Activated naive CD8-positive, alpha-beta T cell treated with anti-CD3 and anti-CD28 coated beads, Interleukin-2, amount 10 ng/mL, durations not matched to agents 7 days and 5 days (primary cell): ENCODE measurements around the gene RNU1-4. TPM values are rescaled to one million over a fixed set of nuclear protein-coding genes. Genes with fewer than 3 reads are reported as not detected.
"Not testable (repeated sequence)": the region's sequence is repeated elsewhere in the genome, so short reads cannot be mapped to it uniquely, and the experiment has no call there.

ENCODE experiments used
- ATAC-seq: fragments of 150-1000 bp; cut with Tn5 transposase; one replicate; pipeline ENCODE4 v1.10.0; 2021; ENCODE audit warnings: low read depth, moderate library complexity
- POLR2A ChIA-PET: fragments of 350-600 bp; sonication (Branson Sonifier 250); formaldehyde crosslinking; loops from one replicate; lab custom pipeline; 2021; ENCODE audit warnings: antibody characterized with exemption; lab: Charles Lee
- DNase-seq: peaks from one replicate; pipeline ENCODE4 v3.0.0; 2021
- H3K27ac Mint-ChIP-seq: one replicate; pipeline ENCODE4 v1.8.0; 2022; ENCODE audit warnings: mild to moderate bottlenecking, mixed read lengths
- H3K27me3 Mint-ChIP-seq: one replicate; pipeline ENCODE4 v1.8.0; 2022; ENCODE audit warnings: mild to moderate bottlenecking, moderate library complexity, mixed read lengths
- H3K36me3 Mint-ChIP-seq: one replicate; pipeline ENCODE4 v1.8.0; 2021; ENCODE audit warnings: mild to moderate bottlenecking, mixed read lengths
- H3K4me1 Mint-ChIP-seq: one replicate; pipeline ENCODE4 v1.8.0; 2021; ENCODE audit warnings: mixed read lengths
- H3K4me3 Mint-ChIP-seq: one replicate; pipeline ENCODE4 v1.8.0; 2022; ENCODE audit warnings: mild to moderate bottlenecking, moderate library complexity, mixed read lengths
- H3K9me3 Mint-ChIP-seq: one replicate; pipeline ENCODE4 v1.8.0; 2021; ENCODE audit warnings: mixed read lengths
- total RNA-seq, 2 experiments: library from RNA; stranded (reverse); gene quantifications; one replicate each; pipeline ENCODE4 v1.2.3, GENCODE V29; 2021

The RNU1-4 gene
- total RNA-seq, 2 experiments from 2014 or later, result 3,257 to 3,430 TPM

DNA sequence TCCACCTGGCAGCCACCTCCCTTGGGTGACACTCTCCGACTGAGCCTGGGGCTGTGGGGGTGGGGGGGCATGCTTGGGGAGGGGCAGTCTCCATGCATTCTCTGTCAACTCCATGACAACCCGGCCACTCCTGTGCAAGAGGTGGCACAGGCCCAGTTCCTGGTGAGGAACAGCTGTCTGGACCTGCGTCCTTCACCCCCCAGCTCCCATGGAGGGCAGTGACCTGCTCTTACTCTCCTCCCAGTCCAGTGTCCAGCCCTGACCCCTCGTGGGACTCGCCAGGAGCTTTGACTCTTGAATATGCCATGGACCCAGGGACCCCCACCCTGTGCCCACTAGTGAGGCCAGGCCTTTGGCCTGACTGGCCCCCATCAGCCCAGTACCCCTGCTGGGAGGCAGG, 38.0 kb upstream of the RNU1-4 start:
- H3K36me3 Mint-ChIP-seq, ATAC-seq, H3K27me3 Mint-ChIP-seq, H3K4me1 Mint-ChIP-seq, DNase-seq, H3K4me3 Mint-ChIP-seq, H3K9me3 Mint-ChIP-seq, H3K27ac Mint-ChIP-seq: not testable (repeated sequence)
- POLR2A ChIA-PET, result interaction anchor here (0.6 to 1.3 kb wide), 2 partner anchors 73 to 75 kb away, joined by 3 read pairs; no protein-coding TSS in a partner anchor

DNA sequence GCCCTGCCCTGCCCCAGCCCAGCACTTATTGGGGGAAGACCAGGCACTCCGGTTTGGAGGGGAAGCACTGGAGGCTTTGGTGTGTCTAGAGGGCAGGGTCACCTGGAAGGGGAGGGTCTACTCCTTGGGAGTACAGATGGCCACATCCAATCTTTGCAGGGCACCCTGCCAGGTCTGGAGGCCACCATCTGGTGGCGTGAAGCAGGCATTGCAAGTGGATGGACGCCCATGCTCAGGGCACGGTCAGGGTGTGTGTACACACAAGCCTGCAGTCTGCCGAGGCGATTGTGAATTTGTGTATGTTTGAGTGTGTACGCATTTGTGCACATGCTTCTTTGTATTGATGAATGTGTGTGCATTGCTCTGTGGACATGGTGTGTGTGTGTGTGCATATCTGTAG, 37.2 kb upstream of the RNU1-4 start:
- H3K36me3 Mint-ChIP-seq, POLR2A ChIA-PET: not testable (repeated sequence)

DNA sequence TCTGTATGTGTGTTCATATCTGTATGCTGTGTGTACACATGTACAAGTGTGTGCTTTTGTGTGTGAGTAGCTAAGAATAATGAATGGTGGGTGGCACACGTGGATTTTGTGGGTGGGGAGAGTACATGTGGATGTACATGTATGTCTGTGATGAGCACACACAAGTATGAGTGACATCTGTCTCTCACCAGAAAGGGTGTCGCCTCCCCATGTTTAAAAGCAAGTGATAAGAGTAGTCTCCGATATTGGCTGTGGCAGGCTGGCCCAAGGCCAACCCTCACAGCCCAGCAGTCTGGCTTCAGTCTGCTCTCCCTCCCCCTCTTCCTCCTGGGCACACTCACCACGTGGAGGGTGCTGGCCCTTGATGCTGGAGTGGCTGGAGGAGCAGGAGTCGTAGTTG, 36.7 kb upstream of the RNU1-4 start:
- POLR2A ChIA-PET, H3K27ac Mint-ChIP-seq, H3K4me1 Mint-ChIP-seq, DNase-seq, ATAC-seq, H3K36me3 Mint-ChIP-seq, H3K27me3 Mint-ChIP-seq, H3K4me3 Mint-ChIP-seq, H3K9me3 Mint-ChIP-seq: not testable (repeated sequence)

More for the DNA sequence above, 37.2 kb upstream of the RNU1-4 start:
- DNase-seq, H3K4me3 Mint-ChIP-seq, H3K4me1 Mint-ChIP-seq, H3K27ac Mint-ChIP-seq, H3K9me3 Mint-ChIP-seq, H3K27me3 Mint-ChIP-seq: not testable (repeated sequence)
- peak; percentile 39 for ATAC-seq

DNA sequence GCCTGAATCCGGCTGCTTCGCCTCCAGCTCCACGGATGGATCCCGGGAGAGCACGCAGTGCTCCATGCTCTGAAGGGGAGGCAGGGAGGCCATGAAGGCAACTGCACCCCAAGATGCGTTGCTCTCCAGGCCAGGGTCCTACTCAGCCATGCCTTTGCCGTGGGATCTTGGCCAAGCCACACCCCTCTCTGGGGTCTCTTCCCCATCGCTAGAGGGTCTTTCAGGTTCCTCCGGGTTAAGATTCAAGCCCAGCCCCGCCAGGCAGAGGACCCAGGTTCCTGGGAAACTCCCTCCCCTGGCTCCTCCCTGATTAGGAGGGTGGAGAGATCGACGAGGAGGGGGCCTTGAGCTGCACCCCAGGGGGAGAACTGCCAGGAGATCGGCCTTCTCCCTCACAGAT, 36.2 kb upstream of the RNU1-4 start:
- H3K27me3 Mint-ChIP-seq, ATAC-seq, DNase-seq, H3K4me1 Mint-ChIP-seq, H3K27ac Mint-ChIP-seq, H3K36me3 Mint-ChIP-seq, H3K9me3 Mint-ChIP-seq, H3K4me3 Mint-ChIP-seq, POLR2A ChIA-PET: not testable (repeated sequence)

DNA sequence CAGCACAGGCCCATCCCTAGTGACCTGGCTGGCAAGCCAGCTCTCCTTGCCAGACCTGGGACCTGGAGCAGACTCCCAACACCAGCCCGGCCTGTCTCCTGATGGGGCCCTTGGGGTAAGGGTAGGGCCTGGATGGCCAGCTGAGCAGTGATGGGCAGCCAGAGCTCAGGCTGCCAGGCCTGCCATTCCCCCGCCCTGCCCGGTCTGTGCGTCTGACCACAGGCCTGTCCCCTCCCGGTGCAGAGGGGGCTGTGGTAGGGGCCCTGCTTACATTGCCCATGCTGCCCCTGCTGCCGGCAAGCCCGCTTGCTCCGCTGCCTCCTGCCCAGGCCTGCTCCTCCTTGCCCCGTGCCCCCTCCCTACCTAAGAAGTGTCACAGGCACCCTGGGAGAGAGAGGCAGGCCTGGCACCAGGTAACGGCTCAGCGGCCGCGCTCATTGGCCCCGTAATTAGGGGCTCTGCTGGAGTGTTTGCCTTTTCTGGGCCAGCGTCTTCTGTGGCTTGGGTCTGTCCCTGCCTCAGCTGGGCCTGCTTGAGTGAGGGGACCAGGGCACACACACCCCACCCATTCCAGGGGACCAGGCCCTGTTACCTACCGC, 35.7 kb upstream of the RNU1-4 start:
- H3K4me3 Mint-ChIP-seq, H3K27me3 Mint-ChIP-seq, H3K36me3 Mint-ChIP-seq, H3K9me3 Mint-ChIP-seq, H3K27ac Mint-ChIP-seq, H3K4me1 Mint-ChIP-seq, DNase-seq, ATAC-seq: not testable (repeated sequence)
- POLR2A ChIA-PET, result interaction anchor here (0.9 kb wide), 1 partner anchor 192 kb away, joined by 3 read pairs; no protein-coding TSS in a partner anchor

DNA sequence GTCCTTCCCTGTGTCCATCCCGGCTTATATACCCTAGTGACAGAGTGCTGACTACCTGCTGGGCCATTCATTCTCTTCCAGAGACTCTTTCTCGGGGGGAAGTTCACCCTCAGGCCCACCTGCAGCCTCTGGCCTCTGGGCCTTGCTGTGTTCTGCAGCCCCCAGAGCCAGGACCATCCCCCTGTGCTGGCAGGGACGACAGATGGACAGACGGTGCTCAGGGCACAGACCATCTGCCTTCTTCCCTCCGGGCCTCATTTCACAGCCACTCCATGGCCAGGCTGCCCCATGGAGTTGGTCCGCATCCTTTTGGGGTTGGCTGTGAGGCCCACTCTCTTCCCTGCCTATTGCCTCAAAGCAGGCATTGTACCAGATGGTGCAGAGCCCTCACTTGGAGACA, 34.0 kb upstream of the RNU1-4 start:
- ATAC-seq, H3K36me3 Mint-ChIP-seq, DNase-seq, H3K9me3 Mint-ChIP-seq, H3K27ac Mint-ChIP-seq, H3K4me1 Mint-ChIP-seq, H3K4me3 Mint-ChIP-seq, H3K27me3 Mint-ChIP-seq, POLR2A ChIA-PET: not testable (repeated sequence)

DNA sequence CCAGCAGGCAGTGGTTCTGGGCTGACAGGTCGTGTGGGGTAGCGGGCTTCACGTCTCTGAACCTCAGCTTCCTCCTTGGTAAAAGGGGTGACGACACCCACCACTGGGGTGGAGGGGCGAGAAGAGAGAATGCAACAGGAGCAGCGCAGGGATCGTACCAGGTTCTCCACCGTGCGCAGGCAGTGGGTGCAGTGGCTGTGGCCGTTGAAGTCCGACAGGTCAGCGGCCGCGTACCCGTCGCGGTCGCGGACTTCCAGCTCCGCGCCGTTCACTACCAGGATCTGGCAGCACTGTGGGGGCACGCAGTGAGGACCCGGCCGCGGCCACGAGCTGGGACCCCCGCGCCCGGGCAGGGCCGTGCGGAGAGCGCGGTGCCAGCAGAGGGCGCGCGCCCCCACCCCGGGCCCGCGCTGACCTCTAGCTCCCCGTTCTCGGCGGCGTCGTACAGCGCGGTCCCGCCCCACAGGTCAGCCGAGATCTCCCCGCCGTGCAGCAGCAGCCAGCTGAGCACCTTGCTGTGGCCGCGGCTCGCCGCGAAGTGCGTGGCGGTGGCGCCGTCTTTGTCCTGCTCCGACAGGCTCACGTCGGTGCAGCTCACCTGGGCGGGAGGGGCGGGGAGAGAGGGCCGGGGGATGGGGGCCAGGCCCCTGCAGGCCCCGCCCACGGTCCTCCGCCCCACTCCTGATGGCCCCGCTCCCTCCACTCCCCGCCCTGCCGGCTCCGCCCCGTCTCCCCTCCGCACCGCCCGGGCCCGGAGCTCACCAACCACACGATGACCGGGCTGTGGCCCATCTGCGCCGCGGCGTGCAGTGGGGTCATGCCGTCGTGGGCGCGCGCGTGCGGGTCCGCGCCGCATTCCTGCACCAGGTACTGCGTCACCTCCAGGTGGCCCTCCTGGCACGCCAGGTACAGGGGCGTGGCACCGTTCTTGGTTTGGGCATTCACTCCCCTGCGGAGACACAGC, 32.9 kb upstream of the RNU1-4 start:
- H3K27me3 Mint-ChIP-seq, H3K27ac Mint-ChIP-seq, H3K9me3 Mint-ChIP-seq, POLR2A ChIA-PET, DNase-seq, ATAC-seq, H3K4me1 Mint-ChIP-seq, H3K36me3 Mint-ChIP-seq, H3K4me3 Mint-ChIP-seq: not testable (repeated sequence)

DNA sequence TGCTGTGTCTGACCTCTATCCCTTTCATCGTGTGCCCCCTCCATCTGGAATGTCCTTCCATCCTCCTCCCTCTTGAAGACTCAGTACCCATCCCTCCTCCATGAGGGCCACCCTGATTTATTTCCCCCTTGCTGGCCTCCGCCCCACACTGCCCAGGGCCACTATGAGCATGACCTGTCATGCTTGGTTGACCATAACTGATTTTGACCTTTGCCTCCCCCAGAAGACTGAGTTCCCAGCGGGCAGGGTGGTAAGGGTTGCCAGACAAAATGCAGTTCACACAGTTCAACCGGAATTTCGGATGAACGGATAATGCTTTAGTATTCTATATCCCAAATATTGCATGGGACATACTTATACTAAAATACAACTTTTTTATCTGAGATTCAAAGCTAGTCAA, 31.6 kb upstream of the RNU1-4 start:
- DNase-seq, H3K4me1 Mint-ChIP-seq, H3K36me3 Mint-ChIP-seq, H3K9me3 Mint-ChIP-seq, ATAC-seq, H3K4me3 Mint-ChIP-seq, H3K27me3 Mint-ChIP-seq, H3K27ac Mint-ChIP-seq: not testable (repeated sequence)
- POLR2A ChIA-PET, result interaction anchor here (0.6 kb wide), 1 partner anchor 86 kb away, joined by 6 read pairs; no protein-coding TSS in a partner anchor

DNA sequence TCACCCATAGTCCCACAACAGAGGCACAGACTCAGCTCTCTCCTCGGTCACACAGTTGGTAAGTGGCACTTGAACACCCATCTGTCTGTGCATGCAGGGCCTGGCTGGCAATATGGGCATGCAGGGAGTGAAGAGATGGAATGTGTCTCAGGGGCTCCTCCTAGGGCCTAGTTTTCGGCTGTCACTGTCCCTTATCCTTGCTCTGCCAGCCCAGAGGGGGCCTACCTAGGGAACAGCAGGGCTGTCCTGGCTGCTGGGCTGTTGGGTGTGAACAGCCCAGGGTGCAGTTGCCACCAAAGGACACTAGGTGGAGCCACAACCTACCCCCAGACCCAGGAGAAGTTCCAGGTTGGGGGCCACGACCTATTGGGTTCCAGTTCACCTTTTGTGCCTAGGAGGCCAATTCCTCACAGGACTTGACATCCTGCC, 30.6 kb upstream of the RNU1-4 start:
- H3K36me3 Mint-ChIP-seq, POLR2A ChIA-PET, H3K9me3 Mint-ChIP-seq, H3K27me3 Mint-ChIP-seq, H3K4me1 Mint-ChIP-seq, H3K4me3 Mint-ChIP-seq, H3K27ac Mint-ChIP-seq: not testable (repeated sequence)
- ATAC-seq, result peak; percentile 72
- peak; percentile 67 for DNase-seq

DNA sequence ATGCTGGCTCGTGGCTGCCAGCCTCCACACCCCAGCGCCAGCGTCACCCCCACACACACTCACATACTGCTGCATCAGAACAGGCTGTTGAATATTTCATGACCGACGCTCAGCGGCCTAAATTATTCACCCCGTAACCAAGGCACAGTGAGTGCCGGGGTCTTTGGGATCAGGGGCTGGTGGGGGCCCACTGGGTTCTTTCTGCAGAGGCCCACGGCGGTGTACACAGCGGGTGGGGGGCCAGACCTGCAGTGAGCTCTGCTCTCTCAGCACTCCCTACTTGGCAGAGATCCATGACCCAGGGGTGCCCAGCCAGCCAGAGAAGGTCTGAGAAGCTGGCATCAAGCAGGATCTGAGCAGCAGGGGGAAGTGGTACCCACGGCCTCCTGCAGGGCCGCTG, 29.7 kb upstream of the RNU1-4 start:
- H3K27ac Mint-ChIP-seq, H3K4me1 Mint-ChIP-seq, H3K27me3 Mint-ChIP-seq, DNase-seq, H3K9me3 Mint-ChIP-seq, H3K4me3 Mint-ChIP-seq, H3K36me3 Mint-ChIP-seq, POLR2A ChIA-PET, ATAC-seq: not testable (repeated sequence)

DNA sequence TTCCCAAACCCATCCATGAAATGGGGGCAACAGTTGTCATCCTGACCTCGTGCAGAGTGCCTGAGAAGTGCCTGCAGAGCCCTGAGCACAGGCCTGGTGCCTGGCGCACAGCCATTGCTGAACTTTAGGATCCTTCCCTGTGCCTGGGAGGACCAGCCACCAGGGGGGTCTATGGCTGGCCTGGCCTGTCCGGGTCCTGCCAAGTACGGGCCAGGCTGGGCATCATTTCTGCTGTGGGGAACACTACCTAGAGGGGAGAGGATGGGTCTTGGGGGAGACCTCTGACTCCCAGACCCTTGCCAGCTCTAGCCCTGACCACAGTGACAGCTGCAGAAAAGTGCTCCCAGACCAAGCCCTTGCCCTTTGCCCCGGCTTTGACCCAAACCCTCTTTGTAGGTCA, 28.2 kb upstream of the RNU1-4 start:
- H3K4me3 Mint-ChIP-seq, H3K27ac Mint-ChIP-seq, ATAC-seq, H3K9me3 Mint-ChIP-seq, DNase-seq, H3K36me3 Mint-ChIP-seq, H3K4me1 Mint-ChIP-seq, POLR2A ChIA-PET: not testable (repeated sequence)
- H3K27me3 Mint-ChIP-seq, result peaks cover 14% of the 10 kb centered on the region

DNA sequence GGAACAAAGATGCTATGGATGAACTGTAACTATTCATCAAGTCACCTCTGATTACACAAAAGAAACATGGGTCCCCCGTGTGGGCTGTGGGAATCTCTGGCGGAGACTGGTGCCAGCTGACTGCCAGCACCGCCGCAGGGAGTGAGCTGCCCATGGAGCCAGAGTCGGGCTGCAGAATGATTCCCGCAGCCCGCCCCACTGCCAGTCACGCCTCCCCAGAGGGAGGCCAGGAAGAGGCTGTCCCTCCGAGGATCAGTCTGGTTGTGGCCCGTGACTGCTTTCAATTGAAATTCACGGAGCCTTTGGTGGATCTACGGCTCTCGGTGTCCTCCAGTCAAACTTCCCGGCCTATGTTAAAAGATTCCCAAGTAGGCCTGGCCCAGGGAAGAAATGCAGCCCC, 27.7 kb upstream of the RNU1-4 start:
- H3K27ac Mint-ChIP-seq, DNase-seq, ATAC-seq, H3K9me3 Mint-ChIP-seq, H3K4me3 Mint-ChIP-seq, H3K36me3 Mint-ChIP-seq, H3K4me1 Mint-ChIP-seq, POLR2A ChIA-PET: not testable (repeated sequence)
- peaks cover 17% of the 10 kb centered on the region for H3K27me3 Mint-ChIP-seq

DNA sequence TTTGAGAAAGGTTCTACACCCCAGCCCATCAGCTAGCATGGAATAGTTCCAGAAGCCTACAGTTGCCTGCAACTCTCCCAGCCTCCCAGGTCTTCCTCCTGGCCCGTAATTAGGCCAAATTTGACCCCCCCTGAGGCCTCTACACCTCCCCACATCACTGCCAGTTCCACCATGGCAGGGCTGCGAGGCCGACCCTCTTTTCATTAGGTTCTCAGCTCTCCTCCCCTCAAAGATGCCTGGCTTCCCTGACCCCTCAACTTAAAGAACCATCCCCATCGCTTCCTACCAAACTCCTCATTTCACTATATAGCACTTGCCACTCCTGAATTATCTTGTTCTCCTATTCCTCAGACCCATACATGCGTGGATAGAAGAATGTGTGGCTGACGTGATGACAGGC, 27.3 kb upstream of the RNU1-4 start:
- H3K27ac Mint-ChIP-seq, H3K4me3 Mint-ChIP-seq, H3K9me3 Mint-ChIP-seq, DNase-seq, H3K36me3 Mint-ChIP-seq, H3K4me1 Mint-ChIP-seq, POLR2A ChIA-PET, ATAC-seq: not testable (repeated sequence)
- H3K27me3 Mint-ChIP-seq, result peaks cover 21% of the 10 kb centered on the region

DNA sequence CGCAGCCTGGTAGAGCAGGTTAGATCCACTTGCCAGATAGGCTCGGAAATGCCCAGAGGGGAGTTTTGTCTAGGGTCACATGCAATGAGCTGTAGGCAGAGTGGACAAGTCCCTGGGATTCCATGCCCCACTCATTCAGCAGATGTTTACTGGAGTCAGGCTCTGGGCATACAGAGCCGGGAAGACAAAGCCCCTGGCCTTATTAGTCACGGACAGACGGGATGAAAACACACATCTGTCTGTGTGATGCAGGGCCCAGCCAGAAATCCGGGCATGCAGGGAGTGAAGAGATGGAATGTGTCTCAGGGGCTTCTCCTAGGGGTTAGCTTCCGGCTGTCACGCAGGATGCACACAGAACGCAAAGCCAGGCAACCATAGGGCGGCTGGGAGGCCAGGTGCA, 26.8 kb upstream of the RNU1-4 start:
- H3K9me3 Mint-ChIP-seq, DNase-seq, H3K27ac Mint-ChIP-seq, H3K4me3 Mint-ChIP-seq, POLR2A ChIA-PET, H3K36me3 Mint-ChIP-seq, ATAC-seq, H3K4me1 Mint-ChIP-seq: not testable (repeated sequence)
- H3K27me3 Mint-ChIP-seq, result peaks cover 20% of the 10 kb centered on the region
